ENCODE measurements around the gene ZSWIM4.
"Not testable (repeated sequence)": the region's sequence is repeated elsewhere in the genome, so short reads cannot be mapped to it uniquely, and the experiment has no call there.

Gene ZSWIM4

DNA sequence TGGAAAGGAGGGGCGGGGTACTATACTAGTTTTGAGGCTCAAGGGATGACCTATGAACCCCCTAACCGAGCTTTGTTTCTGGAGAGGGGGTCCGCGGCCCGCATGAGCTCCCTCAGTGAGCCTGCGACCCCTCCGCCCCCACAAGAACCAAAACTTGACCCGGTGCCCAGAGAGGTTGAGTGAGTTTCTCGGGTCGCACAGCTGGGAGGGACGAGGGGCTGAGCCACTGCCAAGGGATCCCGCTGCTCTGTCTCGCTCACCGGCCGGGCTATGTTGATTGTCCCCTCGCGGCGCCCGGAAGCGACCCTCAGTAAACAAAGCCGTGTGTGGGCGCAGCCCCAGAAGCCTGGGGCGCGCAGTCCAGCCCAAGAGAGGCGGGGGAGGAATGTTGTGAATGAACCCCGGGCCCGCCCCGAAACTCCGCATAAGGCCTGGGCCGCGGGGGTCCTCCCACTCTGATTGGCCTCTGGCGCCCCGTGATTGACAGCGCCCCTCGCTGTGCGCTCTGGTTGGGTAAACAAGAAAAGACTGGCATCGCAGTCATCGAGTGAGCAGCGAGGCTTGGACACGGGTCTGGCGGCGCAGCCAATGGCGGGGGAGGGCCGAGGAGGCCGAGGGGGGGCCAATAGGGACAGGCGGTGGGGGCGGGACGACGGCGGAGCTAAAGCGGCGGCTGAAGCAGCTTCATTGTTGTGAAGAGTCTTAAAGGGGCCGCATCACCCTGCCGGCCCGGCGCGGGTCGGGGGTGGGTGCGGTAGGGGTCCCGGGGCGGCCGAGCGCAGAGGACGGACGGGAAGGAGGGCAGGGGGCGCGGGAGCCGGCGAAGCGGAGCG, at the start of gene ZSWIM4:
Gene ZSWIM4 (plus strand): TSS at position 687 of the 833 bp plus-strand sequence. CDS start 206 bp downstream, outside the sequence.
- peaks cover 33% of the 10 kb centered on the region for H3K4me1 Mint-ChIP-seq
- peak within 1 kb of the TSS; percentile 99 for H3K27ac Mint-ChIP-seq
- peak within 1 kb of the TSS; percentile 100 for H3K4me3 Mint-ChIP-seq
- H3K9me3 Mint-ChIP-seq: no peaks in the 10 kb centered on the region
- no peaks in the 10 kb centered on the region for H3K27me3 Mint-ChIP-seq
- ATAC-seq (peak; percentile 99), DNase-seq (peak; percentile 95 to 98)

DNA sequence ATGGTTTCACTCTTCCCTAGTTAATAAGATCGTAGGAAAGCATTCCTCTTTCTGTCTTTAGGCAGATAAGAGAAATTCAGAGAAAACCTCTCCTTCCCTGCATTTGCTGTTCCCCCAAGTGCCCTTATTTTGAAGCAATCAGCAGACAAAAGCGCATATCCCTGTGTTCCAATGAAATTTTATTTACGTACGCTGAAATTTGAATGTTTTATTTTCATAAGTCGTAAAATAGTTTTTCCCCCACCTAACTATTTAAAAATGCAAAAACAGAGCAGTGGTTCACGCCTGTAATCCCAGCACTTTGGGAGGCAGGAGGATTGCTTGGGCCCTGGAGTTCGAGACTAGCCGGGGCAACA, 48.2 kb upstream of the ZSWIM4 start:
- Mint-ChIP-seq H3K4me1 (peaks cover 39% of the 10 kb centered on the region), H3K27ac (peak overlapping the region in 1 of 2 donors; percentile 34), H3K27me3 (no peaks in the 10 kb centered on the region), H3K4me3 (peak overlapping the region; percentile 91 to 92), H3K9me3 (peaks cover 0 to 7% of the 10 kb centered on the region in 2 donors)
- DNase-seq (no peak), ATAC-seq (no peak)

GRCh38 chr19:13748169-13748828, 46.9 kb upstream of the ZSWIM4 start:
- H3K27me3 Mint-ChIP-seq: no peaks in the 10 kb centered on the region
- DNase-seq (no peak), ATAC-seq (peak; percentile 0)
- peak overlapping the region; percentile 74 to 94 for H3K27ac Mint-ChIP-seq
- peak overlapping the region; percentile 91 to 92 for H3K4me3 Mint-ChIP-seq
- peaks cover 39% of the 10 kb centered on the region for H3K4me1 Mint-ChIP-seq
- peaks cover 0 to 7% of the 10 kb centered on the region in 2 donors for H3K9me3 Mint-ChIP-seq

- DNase-seq (no peak), ATAC-seq (no peak)
- Mint-ChIP-seq H3K9me3 (peaks cover 0 to 7% of the 10 kb centered on the region in 2 donors), H3K27ac (peak overlapping the region in 1 of 2 donors; percentile 27), H3K4me1 (peaks cover 38% of the 10 kb centered on the region), H3K4me3 (no peak overlapping the region), H3K27me3 (no peaks in the 10 kb centered on the region)
Observed at GRCh38 chr19:13751436-13751835, 43.8 kb upstream of the ZSWIM4 start.

DNA sequence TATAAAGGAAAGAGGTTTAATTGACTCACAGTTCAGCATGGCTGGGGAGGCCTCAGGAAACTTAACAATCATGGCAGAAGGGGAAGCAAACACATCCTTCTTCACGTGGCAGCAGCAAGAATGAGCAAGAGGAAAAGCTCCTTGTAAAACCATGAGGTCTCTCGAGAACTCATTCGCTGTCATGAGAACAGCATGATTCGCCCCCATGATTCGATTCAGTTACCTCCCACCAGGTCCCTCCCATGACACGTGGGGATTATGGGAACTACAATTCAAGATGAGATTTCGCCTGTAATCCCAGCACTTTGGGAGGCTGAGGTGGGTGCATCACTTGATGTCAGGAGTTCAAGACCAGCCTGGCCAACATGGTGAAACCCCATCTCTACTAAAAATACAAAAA, 41.6 kb upstream of the ZSWIM4 start:
- not testable (repeated sequence) for H3K9me3 Mint-ChIP-seq, H3K27ac Mint-ChIP-seq, H3K4me3 Mint-ChIP-seq, H3K27me3 Mint-ChIP-seq, DNase-seq, ATAC-seq
- H3K4me1 Mint-ChIP-seq: peaks cover 24% of the 10 kb centered on the region

GRCh38 chr19:13756210-13756609, 39.0 kb upstream of the ZSWIM4 start:
- DNase-seq (no peak), ATAC-seq (no peak)
- Mint-ChIP-seq H3K9me3 (no peaks in the 10 kb centered on the region), H3K4me1 (peaks cover 4% of the 10 kb centered on the region), H3K27ac (no peak overlapping the region), H3K27me3 (no peaks in the 10 kb centered on the region), H3K4me3 (no peak overlapping the region)

DNA sequence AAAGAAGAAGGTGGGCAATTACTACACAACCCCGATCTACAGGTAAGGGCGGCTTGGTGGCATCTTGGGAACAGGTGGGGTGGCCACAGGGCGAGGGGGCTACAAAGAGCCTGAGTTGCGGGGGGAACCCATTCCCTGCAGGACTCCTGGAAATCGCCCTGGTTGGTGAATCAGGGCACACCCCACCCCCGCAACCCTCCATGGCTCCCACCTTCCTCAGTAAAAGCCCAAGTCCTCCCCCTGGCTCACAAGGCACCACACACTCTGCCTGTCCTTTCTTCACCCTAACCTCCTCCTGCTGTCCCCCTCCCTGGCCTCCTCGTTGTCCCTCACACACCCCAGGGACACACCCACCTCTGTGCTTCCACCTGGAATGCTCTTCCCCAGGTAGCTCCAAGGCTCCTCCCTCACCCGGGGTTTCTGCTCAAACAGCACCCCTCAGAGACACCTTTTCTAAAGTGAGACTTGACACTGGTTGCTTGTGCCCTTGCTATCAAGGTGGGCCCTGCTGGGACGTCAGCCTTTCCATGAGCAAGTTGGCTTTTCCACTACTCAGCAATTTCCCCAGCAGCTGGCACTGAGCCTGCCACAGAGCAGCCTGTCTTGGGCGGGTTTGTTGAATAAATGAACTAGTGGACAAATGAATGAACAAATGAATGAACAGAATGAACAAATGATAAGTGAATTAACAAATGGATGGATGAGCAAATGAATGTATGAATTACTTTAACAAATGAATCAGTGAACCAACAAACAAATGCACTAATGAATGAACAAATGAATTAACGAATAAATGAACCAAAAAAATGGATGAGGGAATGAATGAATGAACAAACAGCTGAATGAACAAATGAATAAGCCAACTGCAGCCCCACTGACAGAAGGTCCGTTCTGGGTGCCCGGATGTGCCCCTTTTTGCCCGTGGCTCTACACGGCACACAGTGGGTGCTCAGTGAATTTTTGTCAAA, 37.2 kb upstream of the ZSWIM4 start:
- ATAC-seq: no peak
- no peaks in the 10 kb centered on the region for H3K9me3 Mint-ChIP-seq
- peaks cover 8% of the 10 kb centered on the region for H3K4me1 Mint-ChIP-seq
- no peak overlapping the region for H3K4me3 Mint-ChIP-seq
- H3K27me3 Mint-ChIP-seq: no peaks in the 10 kb centered on the region
- no peak for DNase-seq
- H3K27ac Mint-ChIP-seq: no peak overlapping the region

- Mint-ChIP-seq H3K4me1 (peaks cover 15% of the 10 kb centered on the region), H3K27me3 (no peaks in the 10 kb centered on the region), H3K4me3 (no peak overlapping the region), H3K27ac (no peak overlapping the region), H3K9me3 (no peaks in the 10 kb centered on the region)
- DNase-seq (no peak), ATAC-seq (no peak)
Observed at GRCh38 chr19:13758795-13759194, 36.4 kb upstream of the ZSWIM4 start.

DNA sequence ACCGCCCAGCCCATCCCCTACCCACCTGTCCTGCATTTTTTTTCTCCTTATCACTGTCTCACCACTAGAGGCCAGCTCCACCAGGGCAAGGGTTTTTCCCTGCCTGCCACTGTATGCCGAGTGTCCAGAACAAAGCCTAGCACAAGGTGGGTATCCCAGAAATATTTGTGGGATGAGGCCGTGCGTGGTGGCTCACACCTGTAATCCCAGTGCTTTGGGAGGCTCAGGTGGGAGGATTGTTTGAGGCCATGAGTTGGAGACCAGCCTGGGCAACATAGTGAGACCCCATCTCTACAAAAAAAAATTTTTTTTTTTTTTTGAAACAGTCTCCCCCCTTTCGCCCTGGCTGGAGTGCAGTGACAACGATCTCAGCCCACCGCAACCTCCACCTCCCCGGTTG, 33.8 kb upstream of the ZSWIM4 start:
- H3K4me1 Mint-ChIP-seq: peaks cover 34% of the 10 kb centered on the region
- no peak for ATAC-seq
- H3K9me3 Mint-ChIP-seq: no peaks in the 10 kb centered on the region
- no peak for DNase-seq
- H3K27ac Mint-ChIP-seq: no peak overlapping the region
- no peak overlapping the region for H3K4me3 Mint-ChIP-seq
- no peaks in the 10 kb centered on the region for H3K27me3 Mint-ChIP-seq

- DNase-seq (no peak), ATAC-seq (no peak)
- no peak overlapping the region for H3K27ac Mint-ChIP-seq
- peaks cover 36% of the 10 kb centered on the region for H3K4me1 Mint-ChIP-seq
- no peak overlapping the region for H3K4me3 Mint-ChIP-seq
- H3K9me3 Mint-ChIP-seq: no peaks in the 10 kb centered on the region
- H3K27me3 Mint-ChIP-seq: no peaks in the 10 kb centered on the region
Observed at GRCh38 chr19:13762635-13763235, 32.5 kb upstream of the ZSWIM4 start.

GRCh38 chr19:13763265-13763664, 32.0 kb upstream of the ZSWIM4 start:
- H3K27me3 Mint-ChIP-seq: no peaks in the 10 kb centered on the region
- H3K9me3 Mint-ChIP-seq: no peaks in the 10 kb centered on the region
- H3K4me1 Mint-ChIP-seq: peaks cover 36% of the 10 kb centered on the region
- peak overlapping the region in 1 of 2 donors; percentile 88 for H3K27ac Mint-ChIP-seq
- ATAC-seq (no peak), DNase-seq (no peak)
- H3K4me3 Mint-ChIP-seq: peak overlapping the region; percentile 86

GRCh38 chr19:13764101-13764807, 31.0 kb upstream of the ZSWIM4 start, which contains the start of gene MRI1:
Gene MRI1 (plus strand): TSS chr19:13764522. CDS start chr19:13764589, 67 bp downstream.
- ATAC-seq: peak; percentile 83
- H3K4me1 Mint-ChIP-seq: peaks cover 36% of the 10 kb centered on the region
- peak; percentile 59 to 67 for DNase-seq
- H3K27me3 Mint-ChIP-seq: no peaks in the 10 kb centered on the region
- H3K27ac Mint-ChIP-seq: peak within 1 kb of the TSS; percentile 75 to 91
- H3K4me3 Mint-ChIP-seq: peak within 1 kb of the TSS; percentile 89 to 91
- H3K9me3 Mint-ChIP-seq: no peaks in the 10 kb centered on the region

- Mint-ChIP-seq H3K9me3 (no peaks in the 10 kb centered on the region), H3K4me1 (peaks cover 36% of the 10 kb centered on the region), H3K27ac (peak overlapping the region; percentile 74 to 91), H3K4me3 (peak overlapping the region; percentile 89 to 91), H3K27me3 (no peaks in the 10 kb centered on the region)
- DNase-seq: peak; percentile 35 to 41
- ATAC-seq: peak; percentile 70
Observed at GRCh38 chr19:13764821-13765394, 30.3 kb upstream of the ZSWIM4 start.
